ENCODE results near the gene DGCR6L.
"Not testable (repeated sequence)": the region's sequence is repeated elsewhere in the genome, so short reads cannot be mapped to it uniquely, and the experiment has no call there.

- TF ChIP-seq CTCF (IDR thresholded peaks at IDR 0.05; ENCODE audit: insufficient read depth, low read depth, low read length); EZH2 (IDR thresholded peaks at IDR 0.05; ENCODE audit: insufficient read depth, low read length): not testable (repeated sequence)
Measured at GRCh38 chr22:20277936-20278635, 41.8 kb downstream of the DGCR6L start.

All from astrocyte (in vitro differentiated cells and primary cell).